PC-9 (cell line): ENCODE data around the gene LIMS3.
"Not testable (repeated sequence)": the region's sequence is repeated elsewhere in the genome, so short reads cannot be mapped to it uniquely, and the experiment has no call there.

Experiments used
- CTCF ChIP-seq: fragments of 200-600 bp; sonication (generic); conservative IDR thresholded peaks from 2 replicates; pipeline ENCODE4 v1.6.1; 2017; ENCODE audit warnings: mixed run types, antibody characterized with exemption, mild to moderate bottlenecking, moderate library complexity
- EZH2 ChIP-seq: fragments of 200-600 bp; sonication (generic); IDR thresholded peaks from 2 replicates; pipeline ENCODE4 v1.8.0; 2017; ENCODE audit warnings: antibody characterized with exemption, low read depth

DNA sequence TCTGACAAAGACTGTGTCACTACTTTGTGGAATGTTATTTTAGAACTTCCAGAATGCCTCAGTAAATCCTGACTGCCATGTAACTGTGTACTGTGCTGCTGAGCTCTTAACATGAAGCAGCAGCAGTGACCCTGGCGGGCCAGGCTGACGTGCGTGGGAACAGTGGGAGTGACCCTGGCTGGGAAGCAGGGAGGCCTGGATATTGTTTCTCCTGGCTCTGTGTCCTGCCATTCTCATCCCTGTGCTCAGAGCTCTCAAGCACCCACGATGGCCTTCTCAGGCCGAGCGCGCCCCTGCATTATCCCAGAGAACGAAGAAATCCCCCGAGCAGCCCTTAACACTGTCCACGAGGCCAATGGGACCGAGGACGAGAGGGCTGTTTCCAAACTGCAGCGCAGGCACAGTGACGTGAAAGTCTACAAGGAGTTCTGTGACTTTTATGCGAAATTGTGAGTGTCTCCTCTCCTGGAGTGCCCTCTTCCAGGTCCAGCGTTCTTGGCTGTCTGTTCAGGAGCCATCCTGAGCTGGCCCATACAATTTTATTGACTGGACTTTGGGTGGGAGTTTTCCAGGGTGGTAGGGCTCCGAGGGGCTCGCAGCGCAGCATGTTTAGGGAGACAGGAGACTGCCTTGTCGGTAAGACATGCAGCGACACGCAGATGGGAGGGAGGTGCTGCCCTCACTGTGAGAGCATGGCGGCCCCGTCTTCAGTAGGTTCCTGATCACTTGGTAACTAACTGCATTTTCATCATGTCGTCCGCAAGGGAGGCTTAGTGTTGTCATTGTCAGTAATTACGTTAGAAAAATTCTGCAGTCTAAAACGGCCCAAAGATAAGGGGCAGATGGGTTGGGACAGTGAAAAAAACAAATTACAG is at the start of gene LIMS3:
- TF ChIP-seq CTCF, EZH2: not testable (repeated sequence)
